ENCODE results near the gene GNAT3.

GNAT3 gene

GRCh38 chr7:80410081-80410480, 101.8 kb downstream of the GNAT3 start:
- Histone ChIP-seq H3K4me1 (ENCODE audit: control insufficient read depth, insufficient read depth, low read length) (no peaks in the 10 kb centered on the region), H3K4me3 (ENCODE audit: low read depth, low read length) (no peak overlapping the region), H3K36me3 (ENCODE audit: control insufficient read depth in 2 of 2, insufficient read depth in 1 of 2, low read length in 2 of 2) (no peaks in the 10 kb centered on the region), H3K9me3 (ENCODE audit: control insufficient read depth, insufficient read depth, low read depth, low read length) (no peaks in the 10 kb centered on the region), H3K27ac (ENCODE audit: extremely low read depth, low read depth, low read length) (no peak overlapping the region)
- POLR2A ChIA-PET = no interaction called here
- CTCF ChIA-PET = no interaction called here
- TF ChIP-seq ZNF785 (tag by site-specific recombination; IDR thresholded peaks at IDR 0.05) (no peak), TRIM28 (IDR thresholded peaks at IDR 0.05; ENCODE audit: borderline replicate concordance, low read length) (no peak)
